ENCODE data around the gene STPG1.

The STPG1 gene

GRCh38 chr1:24317956-24318614 lies 95.5 kb downstream of the STPG1 start:
- DNase-seq (ENCODE audit: low read depth in 2 of 2) = no peak

DNA sequence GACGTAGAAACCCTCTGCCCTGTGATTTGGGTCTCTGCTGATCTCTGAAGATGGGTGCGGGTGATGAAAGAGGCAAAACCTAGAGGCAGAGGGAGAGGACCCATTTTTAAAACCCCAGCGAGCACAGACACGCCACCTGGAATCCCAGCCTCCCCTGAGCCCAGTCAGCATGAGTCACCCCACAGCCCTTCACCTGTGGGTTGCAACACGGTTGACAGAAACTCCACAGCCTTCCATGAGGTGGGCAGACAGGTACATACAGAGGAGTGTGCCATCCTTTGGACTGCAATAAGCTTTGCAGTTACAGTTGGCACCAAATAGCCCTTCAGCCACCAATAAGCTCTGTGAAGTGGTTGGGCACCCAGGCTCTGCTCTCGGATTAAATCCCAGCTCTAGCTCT lies 96.5 kb downstream of the STPG1 start:
- DNase-seq (ENCODE audit: low read depth in 2 of 2) = no peak

DNA sequence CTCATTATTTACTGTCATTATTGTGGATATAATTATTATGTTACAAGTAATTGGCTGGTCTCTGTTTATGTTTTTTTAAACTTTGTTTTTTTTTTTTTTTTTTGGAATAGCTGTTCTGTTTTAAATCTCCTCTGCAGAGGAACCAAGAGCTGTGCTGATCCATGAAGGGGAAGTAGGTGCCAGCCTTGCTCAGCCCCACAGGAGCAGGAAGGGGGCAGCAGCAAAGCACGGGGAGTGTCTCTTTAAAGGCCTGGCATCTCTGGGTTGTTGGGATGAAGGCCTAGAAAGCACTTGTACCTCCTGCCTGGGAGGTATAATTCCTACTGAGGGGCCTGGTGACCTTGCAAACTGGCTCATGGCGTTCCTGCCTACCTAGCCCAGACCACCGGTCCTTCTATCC lies 96.9 kb downstream of the STPG1 start:
- DNase-seq (ENCODE audit: low read depth in 2 of 2) = no peak

DNA sequence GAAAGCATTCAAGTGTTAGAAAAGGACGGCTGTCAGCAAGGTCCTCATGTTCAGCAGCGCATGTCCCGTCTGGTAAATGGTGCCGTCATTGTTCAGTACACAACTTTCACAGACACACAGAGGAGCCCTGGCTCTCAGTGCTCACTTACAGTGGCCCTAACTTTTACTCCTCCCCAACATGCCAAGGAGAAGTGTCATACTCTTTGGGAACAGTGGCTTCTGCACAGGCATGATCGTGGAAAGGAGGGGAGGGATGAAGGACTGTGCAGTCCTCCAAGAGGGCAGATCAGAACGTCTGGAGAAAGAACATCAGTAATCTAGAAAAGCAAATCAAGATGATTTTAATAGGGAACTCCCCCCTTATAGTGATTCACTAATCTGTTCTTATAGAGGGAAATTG lies 98.2 kb downstream of the STPG1 start:
- no peak for DNase-seq (ENCODE audit: low read depth in 2 of 2)

DNA sequence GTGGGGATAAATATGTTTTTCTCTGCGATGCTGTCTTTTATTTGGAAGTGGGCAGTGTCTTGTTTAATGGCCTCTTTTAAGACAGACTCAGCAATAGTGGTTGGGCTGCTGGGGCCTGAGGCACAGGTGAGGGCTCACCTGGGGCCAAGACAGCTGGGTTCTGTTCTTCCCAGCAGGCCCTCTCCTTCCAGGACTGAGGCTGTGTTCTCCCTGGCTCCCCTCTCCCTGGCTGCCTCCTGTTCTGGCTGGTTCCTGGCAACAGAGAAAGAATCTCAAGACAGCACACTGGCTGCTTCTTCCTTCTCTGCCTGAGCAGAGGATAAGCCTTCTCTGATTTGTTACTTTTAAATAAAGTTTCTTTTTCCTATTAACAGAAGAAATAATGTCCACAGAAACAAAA lies 101.8 kb downstream of the STPG1 start:
- no peak for DNase-seq (ENCODE audit: low read depth in 2 of 2)

GRCh38 chr1:24311234-24311633 lies 102.3 kb downstream of the STPG1 start:
- no peak for DNase-seq (ENCODE audit: low read depth in 2 of 2)

DNA sequence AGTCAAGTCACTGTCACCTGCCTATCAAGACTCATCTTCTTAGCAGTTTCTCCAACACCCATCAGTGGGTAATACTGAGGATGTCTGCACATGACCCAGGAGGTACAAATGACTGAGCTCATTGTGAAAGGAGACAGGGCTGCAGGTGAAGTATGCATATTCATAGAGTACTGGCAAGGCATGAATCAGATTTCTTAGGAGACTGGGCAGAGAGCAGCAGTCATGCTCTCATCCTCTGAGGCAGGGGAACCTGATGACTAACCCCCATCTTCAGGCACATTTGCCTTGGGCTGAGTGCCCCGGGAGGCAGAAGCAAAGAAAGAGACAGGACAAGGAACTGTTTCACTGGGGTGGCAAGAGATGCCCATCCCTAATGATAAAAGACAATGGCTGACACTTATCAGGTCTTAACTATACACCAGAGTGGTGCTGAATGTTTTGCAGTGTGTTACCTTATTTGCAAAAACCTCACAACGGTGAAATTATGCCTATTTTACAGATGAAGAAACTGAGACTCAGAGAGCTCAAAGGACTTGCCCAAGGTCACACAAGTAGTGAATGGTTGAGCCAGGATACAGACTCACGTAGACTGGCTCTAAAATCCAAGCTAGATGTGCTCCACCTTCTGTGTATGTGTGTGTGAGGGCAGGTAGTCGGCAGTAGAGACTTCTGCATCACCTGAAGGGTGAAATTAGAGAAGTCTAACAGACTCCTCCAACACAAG lies 103.7 kb downstream of the STPG1 start:
- DNase-seq (ENCODE audit: low read depth in 2 of 2) = no peak

DNA sequence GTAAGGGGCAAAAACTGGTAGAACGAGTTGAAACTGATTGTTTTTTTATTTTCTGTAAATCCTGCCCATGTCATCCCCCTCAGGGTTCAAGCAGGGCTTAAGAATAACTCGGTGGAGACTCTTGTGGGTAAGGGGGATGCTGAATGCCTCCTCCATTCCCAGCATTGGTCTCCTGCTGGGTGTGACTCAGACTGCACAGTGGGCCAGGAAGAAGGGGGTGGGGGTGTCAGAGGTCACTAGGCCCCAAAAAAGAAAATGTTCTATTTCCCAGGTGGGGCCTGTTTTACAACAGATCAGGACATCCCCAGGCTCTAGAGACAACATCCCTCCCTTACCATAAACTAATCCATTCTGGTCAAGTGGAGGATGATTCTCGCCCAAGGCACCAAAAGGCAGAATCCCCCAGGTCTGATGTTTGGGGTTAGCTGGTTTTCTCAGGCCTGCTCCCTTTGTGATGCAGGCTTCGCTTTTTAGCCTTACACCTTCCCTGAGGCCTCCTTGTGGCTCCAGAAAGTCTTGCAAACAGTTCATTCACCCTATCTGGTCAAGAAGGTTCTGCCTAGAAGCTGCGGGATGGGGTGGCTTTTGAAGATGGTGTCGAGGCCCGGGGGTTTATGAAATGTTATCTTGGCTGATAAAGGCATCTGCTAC lies 105.1 kb downstream of the STPG1 start:
- DNase-seq (ENCODE audit: low read depth in 2 of 2) = no peak

All from activated CD8-positive, alpha-beta memory T cell treated with anti-CD3 and anti-CD28 coated beads for 4 hours (primary cell).